ENCODE results near the gene AKAP13. TPM values are rescaled to one million over a fixed set of nuclear protein-coding genes. Genes with fewer than 3 reads are reported as not detected.
"Not testable (repeated sequence)": the region's sequence is repeated elsewhere in the genome, so short reads cannot be mapped to it uniquely, and the experiment has no call there.

Gene AKAP13
- total RNA-seq, 1 donor from 2014 or later: 73.8 TPM

- Histone ChIP-seq H3K4me3 (no peak overlapping the region), H3K4me2 (no peak overlapping the region), H3K27me3 (no peaks in the 10 kb centered on the region), H4K20me1 (ENCODE audit: low read depth) (peaks cover 58% of the 10 kb centered on the region), H3F3A (ENCODE audit: low read depth) (peaks cover 5% of the 10 kb centered on the region), H2AFZ (replicated peaks) (no peak overlapping the region), H3K79me2 (ENCODE audit: low read depth) (peaks cover 85% of the 10 kb centered on the region), H3K27ac (no peak overlapping the region), H3K36me3 (no peaks in the 10 kb centered on the region), H3K9me3 (ENCODE audit: low read depth) (no peaks in the 10 kb centered on the region), H3K4me1 (peaks cover 24% of the 10 kb centered on the region), H3K9ac (no peak overlapping the region)
- DNase-seq (ENCODE audit: low spot score): peak; percentile 80
- TF ChIP-seq EZH2 (IDR thresholded peaks at IDR 0.05) (no peak), CTCF (IDR thresholded peaks at IDR 0.05) (peak; percentile 70)
- peaks cover 17% of the 10 kb centered on the region for H3K36me3 Mint-ChIP-seq
- H3K27ac Mint-ChIP-seq: no peak overlapping the region
- H3K27me3 Mint-ChIP-seq (ENCODE audit: insufficient read depth, low read depth): peaks cover 2% of the 10 kb centered on the region
- H3K4me3 Mint-ChIP-seq: no peak overlapping the region
- peaks cover 63% of the 10 kb centered on the region for H3K4me1 Mint-ChIP-seq
- H3K9me3 Mint-ChIP-seq: no peaks in the 10 kb centered on the region
Measured at GRCh38 chr15:85485956-85486567, 105.7 kb downstream of the AKAP13 start.

GRCh38 chr15:85487796-85488195, 107.4 kb downstream of the AKAP13 start:
- H3K27me3 ChIP-seq; H3K36me3 ChIP-seq; H3K9ac ChIP-seq; H3K27me3 Mint-ChIP-seq (ENCODE audit: insufficient read depth, low read depth); DNase-seq (ENCODE audit: low spot score); H3K9me3 ChIP-seq (ENCODE audit: low read depth); H3K4me1 ChIP-seq; H3K4me2 ChIP-seq; H3K4me3 ChIP-seq; H2AFZ ChIP-seq (replicated peaks); H3F3A ChIP-seq (ENCODE audit: low read depth); H3K9me3 Mint-ChIP-seq; H3K4me3 Mint-ChIP-seq; H3K27ac ChIP-seq: not testable (repeated sequence)
- peak overlapping the region; percentile 7 for H3K27ac Mint-ChIP-seq
- H3K4me1 Mint-ChIP-seq: peaks cover 46% of the 10 kb centered on the region
- H3K79me2 ChIP-seq (ENCODE audit: low read depth): peaks cover 80% of the 10 kb centered on the region
- peaks cover 18% of the 10 kb centered on the region for H3K36me3 Mint-ChIP-seq
- H4K20me1 ChIP-seq (ENCODE audit: low read depth): peaks cover 50% of the 10 kb centered on the region

GRCh38 chr15:85488997-85489396, 108.6 kb downstream of the AKAP13 start:
- Histone ChIP-seq H3K36me3 (no peaks in the 10 kb centered on the region), H3K4me2 (no peak overlapping the region), H3K9me3 (ENCODE audit: low read depth) (no peaks in the 10 kb centered on the region), H3K27me3 (no peaks in the 10 kb centered on the region), H3K9ac (no peak overlapping the region), H3K4me1 (peaks cover 9% of the 10 kb centered on the region), H3K27ac (no peak overlapping the region), H4K20me1 (ENCODE audit: low read depth) (peaks cover 58% of the 10 kb centered on the region), H2AFZ (replicated peaks) (no peak overlapping the region), H3F3A (ENCODE audit: low read depth) (peaks cover 5% of the 10 kb centered on the region), H3K4me3 (no peak overlapping the region), H3K79me2 (ENCODE audit: low read depth) (peaks cover 83% of the 10 kb centered on the region)
- no peak for TF ChIP-seq EZH2 (IDR thresholded peaks at IDR 0.05)
- TF ChIP-seq CTCF (IDR thresholded peaks at IDR 0.05): no peak
- TF ChIP-seq EZH2phosphoT487 (IDR thresholded peaks at IDR 0.05): no peak
- Mint-ChIP-seq H3K4me1 (peaks cover 45% of the 10 kb centered on the region), H3K27me3 (ENCODE audit: insufficient read depth, low read depth) (no peaks in the 10 kb centered on the region), H3K9me3 (no peaks in the 10 kb centered on the region), H3K4me3 (no peak overlapping the region), H3K36me3 (peaks cover 18% of the 10 kb centered on the region), H3K27ac (no peak overlapping the region)
- DNase-seq (ENCODE audit: low spot score): no peak

GRCh38 chr15:85489773-85490493, 109.5 kb downstream of the AKAP13 start:
- no peak overlapping the region for H3K4me2 ChIP-seq
- H4K20me1 ChIP-seq (ENCODE audit: low read depth): peaks cover 60% of the 10 kb centered on the region
- DNase-seq (ENCODE audit: low spot score): no peak
- no peaks in the 10 kb centered on the region for H3K36me3 ChIP-seq
- H3K4me1 ChIP-seq: peaks cover 18% of the 10 kb centered on the region
- TF ChIP-seq CTCF (IDR thresholded peaks at IDR 0.05) (no peak), EZH2 (IDR thresholded peaks at IDR 0.05) (no peak), EZH2phosphoT487 (IDR thresholded peaks at IDR 0.05) (no peak)
- peaks cover 46% of the 10 kb centered on the region for H3K4me1 Mint-ChIP-seq
- H3K27ac Mint-ChIP-seq: no peak overlapping the region
- H3K9me3 ChIP-seq (ENCODE audit: low read depth): no peaks in the 10 kb centered on the region
- peaks cover 18% of the 10 kb centered on the region for H3K36me3 Mint-ChIP-seq
- H3K4me3 ChIP-seq: no peak overlapping the region
- H3K27me3 ChIP-seq: no peaks in the 10 kb centered on the region
- peaks cover 2% of the 10 kb centered on the region for H3F3A ChIP-seq (ENCODE audit: low read depth)
- no peaks in the 10 kb centered on the region for H3K9me3 Mint-ChIP-seq
- no peak overlapping the region for H3K27ac ChIP-seq
- no peak overlapping the region for H3K9ac ChIP-seq
- H3K79me2 ChIP-seq (ENCODE audit: low read depth): peaks cover 80% of the 10 kb centered on the region
- peaks cover 2% of the 10 kb centered on the region for H3K27me3 Mint-ChIP-seq (ENCODE audit: insufficient read depth, low read depth)
- no peak overlapping the region for H2AFZ ChIP-seq (replicated peaks)
- H3K4me3 Mint-ChIP-seq: no peak overlapping the region

Measured in neural progenitor cell (in vitro differentiated cells).